ENCODE data around the gene ZBTB8A.
"Not testable (repeated sequence)": the region's sequence is repeated elsewhere in the genome, so short reads cannot be mapped to it uniquely, and the experiment has no call there.

The ZBTB8A gene

GRCh38 chr1:32538887-32539583 is at the start of gene ZBTB8A:
Gene ZBTB8A (plus strand): TSS chr1:32539427. CDS start chr1:32592932, 53,505 bp downstream.
- DNase-seq: no peak

- DNase-seq: no peak
These were observed 49.3 kb upstream of the ZBTB8A start for GRCh38 chr1:32489774-32490454.

GRCh38 chr1:32491386-32491785 is 47.8 kb upstream of the ZBTB8A start:
- no peak for DNase-seq

GRCh38 chr1:32494196-32494595 is 45.0 kb upstream of the ZBTB8A start:
- no peak for DNase-seq

GRCh38 chr1:32494711-32495337 is 44.4 kb upstream of the ZBTB8A start:
- no peak for DNase-seq

GRCh38 chr1:32496127-32496526 is 43.1 kb upstream of the ZBTB8A start:
- no peak for DNase-seq

GRCh38 chr1:32498751-32499150 is 40.5 kb upstream of the ZBTB8A start:
- DNase-seq: no peak

GRCh38 chr1:32500387-32501209 is 38.6 kb upstream of the ZBTB8A start:
- no peak for DNase-seq

GRCh38 chr1:32501865-32502264 is 37.4 kb upstream of the ZBTB8A start:
- no peak for DNase-seq

- DNase-seq: no peak
These were observed 36.1 kb upstream of the ZBTB8A start for GRCh38 chr1:32503153-32503552.

- DNase-seq: no peak
These were observed 32.2 kb upstream of the ZBTB8A start for GRCh38 chr1:32507021-32507420.

GRCh38 chr1:32508761-32509160 is 30.5 kb upstream of the ZBTB8A start:
- no peak for DNase-seq

- DNase-seq: no peak
These were observed 29.3 kb upstream of the ZBTB8A start for GRCh38 chr1:32509939-32510338.

- no peak for DNase-seq
These were observed 22.8 kb upstream of the ZBTB8A start for GRCh38 chr1:32516402-32516801.

- no peak for DNase-seq
These were observed 20.3 kb upstream of the ZBTB8A start for GRCh38 chr1:32518976-32519375.

GRCh38 chr1:32521165-32521564 is 18.1 kb upstream of the ZBTB8A start:
- no peak for DNase-seq

GRCh38 chr1:32525053-32525452 is 14.2 kb upstream of the ZBTB8A start:
- DNase-seq: no peak

GRCh38 chr1:32525661-32526444 is 13.4 kb upstream of the ZBTB8A start:
- no peak for DNase-seq

GRCh38 chr1:32528550-32528949 is 10.7 kb upstream of the ZBTB8A start:
- not testable (repeated sequence) for DNase-seq

- no peak for DNase-seq
These were observed 5.4 kb upstream of the ZBTB8A start for GRCh38 chr1:32533792-32534327.

GRCh38 chr1:32536117-32536516 is 3.1 kb upstream of the ZBTB8A start:
- no peak for DNase-seq

- DNase-seq: no peak
These were observed 2.5 kb upstream of the ZBTB8A start for GRCh38 chr1:32536764-32537163.
